Activated CD4-positive, alpha-beta T cell treated with anti-CD3 and anti-CD28 coated beads for 36 hours (primary cell): ENCODE data around the gene MAP3K20. TPM values are rescaled to one million over a fixed set of nuclear protein-coding genes. Genes with fewer than 3 reads are reported as not detected.

ENCODE experiments used
- ATAC-seq: fragments of 200-7000 bp; cut with Tn5 transposase; one replicate; pipeline ENCODE4 v1.10.0; 2021; ENCODE audit warnings: mild to moderate bottlenecking, moderate library complexity
- CTCF ChIA-PET: fragments of 350-600 bp; sonication (Branson Sonifier 250); formaldehyde crosslinking; loops from one replicate; lab custom pipeline; 2021; ENCODE audit warnings: antibody characterized with exemption; lab: Charles Lee
- POLR2A ChIA-PET: fragments of 350-600 bp; sonication (Branson Sonifier 250); formaldehyde crosslinking; loops from one replicate; lab custom pipeline; 2021; ENCODE audit warnings: antibody characterized with exemption, inconsistent platforms; lab: Charles Lee
- DNase-seq: peaks from one replicate; pipeline ENCODE4 v3.0.0-alpha.2; 2020
- H3K27ac Mint-ChIP-seq: one replicate; pipeline ENCODE4 v1.8.0; 2021; ENCODE audit warnings: mixed read lengths
- H3K27me3 Mint-ChIP-seq: one replicate; pipeline ENCODE4 v1.8.0; 2021; ENCODE audit warnings: mixed read lengths
- H3K36me3 Mint-ChIP-seq: one replicate; pipeline ENCODE4 v1.8.0; 2021; ENCODE audit warnings: low read depth, mixed read lengths
- H3K4me1 Mint-ChIP-seq: one replicate; pipeline ENCODE4 v1.8.0; 2021; ENCODE audit warnings: mixed read lengths
- H3K4me3 Mint-ChIP-seq: one replicate; pipeline ENCODE4 v1.8.0; 2021; ENCODE audit warnings: mild to moderate bottlenecking, moderate library complexity, mixed read lengths
- H3K9me3 Mint-ChIP-seq: one replicate; pipeline ENCODE4 v1.8.0; 2021; ENCODE audit warnings: low read depth, mixed read lengths
- intact Hi-C, 2 experiments: fragments of 100-400 bp; cut with DNase I in 1 of 2; cut with micrococcal nuclease in 1 of 2; formaldehyde crosslinking; loops; one replicate each; pipeline versions ENCODE4 v1.14.2 to v1.15.1; 2022 to 2024; cut with DNase I, micrococcal nuclease
- total RNA-seq, 2 experiments: library from RNA; stranded (reverse); gene quantifications; one replicate each; pipeline ENCODE4 v1.2.3, GENCODE V29; 2021

Gene MAP3K20
- total RNA-seq, 2 experiments from 2014 or later: 8.1 to 8.4 TPM

DNA sequence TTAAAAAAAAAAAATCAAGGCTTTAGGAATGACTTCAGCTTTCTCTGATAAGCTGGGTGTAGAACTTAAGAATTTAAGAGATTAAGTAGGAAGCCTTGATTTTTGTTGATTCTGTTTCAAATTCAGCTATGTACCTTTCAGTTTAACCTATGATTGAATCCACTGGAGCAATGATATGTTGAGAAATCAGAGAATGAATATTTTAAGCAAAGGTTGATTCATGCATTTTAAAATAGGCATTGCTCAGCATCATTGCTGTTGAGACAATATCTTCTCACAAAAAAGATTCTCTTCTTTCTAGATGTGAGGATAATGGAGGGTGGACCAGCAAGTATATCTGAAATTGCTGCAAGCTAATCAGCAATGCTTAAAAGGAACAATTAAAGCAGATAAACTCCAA, 109.8 kb downstream of the MAP3K20 start:
- CTCF ChIA-PET: interaction anchor here (1.0 to 1.6 kb wide), 2 partner anchors 158 to 253 kb away, joined by 6 read pairs; no protein-coding TSS in a partner anchor

DNA sequence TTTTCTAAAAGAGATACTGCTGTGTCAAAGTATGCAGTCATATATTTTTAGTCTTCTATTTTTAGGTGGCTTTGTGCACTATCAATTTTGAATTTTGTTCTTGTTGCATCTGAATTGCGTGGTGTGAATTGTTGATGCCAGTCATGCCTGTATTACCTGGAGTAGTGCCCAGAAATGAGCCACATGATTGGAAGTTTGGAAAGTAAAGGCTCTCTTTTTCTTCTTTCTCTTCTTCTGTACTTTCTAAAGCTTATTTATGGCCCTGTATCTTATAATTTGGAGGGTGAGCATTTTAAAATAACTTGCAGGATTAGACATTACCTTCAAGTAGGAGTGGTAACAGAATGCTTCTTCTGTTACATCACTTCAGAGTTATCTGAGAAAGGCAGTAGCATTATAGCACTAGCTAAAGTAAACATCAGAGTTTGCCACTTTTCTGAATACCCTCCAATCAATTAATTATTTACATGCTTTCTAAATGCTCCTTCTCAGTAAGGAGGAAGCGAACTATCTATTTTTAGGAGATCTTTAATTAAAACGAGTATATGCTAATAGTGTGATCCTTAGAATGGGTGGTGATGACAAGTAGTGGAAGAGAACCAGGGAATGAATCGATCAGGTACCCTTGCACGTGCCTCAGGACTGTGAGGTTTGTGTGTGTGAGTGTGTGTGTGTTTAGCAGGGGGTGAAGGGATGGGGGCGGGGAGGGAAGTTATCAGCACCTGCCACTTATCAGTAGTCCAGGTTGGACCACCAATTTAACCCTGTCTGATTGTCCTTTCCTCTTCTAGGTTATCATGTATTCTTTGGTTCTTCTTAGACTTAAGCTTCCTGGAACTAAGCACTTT, 112.5 kb downstream of the MAP3K20 start:
- no peaks in the 10 kb centered on the region for H3K27me3 Mint-ChIP-seq
- H3K4me1 Mint-ChIP-seq: peaks cover 2% of the 10 kb centered on the region
- ATAC-seq (no peak), DNase-seq (no peak)
- no peak overlapping the region for H3K4me3 Mint-ChIP-seq
- no peaks in the 10 kb centered on the region for H3K9me3 Mint-ChIP-seq
- H3K36me3 Mint-ChIP-seq: no peaks in the 10 kb centered on the region
- intact Hi-C loops: no loop called here
- ChIA-PET CTCF (interaction anchor here (0.6 to 1.1 kb wide), 2 partner anchors 22 to 295 kb away, joined by 3 read pairs; no protein-coding TSS in a partner anchor), POLR2A (interaction anchor here (0.6 kb wide), 1 partner anchor 1186 kb away, joined by 4 read pairs; no protein-coding TSS in a partner anchor)
- H3K27ac Mint-ChIP-seq: no peak overlapping the region

More for the DNA sequence above, 109.8 kb downstream of the MAP3K20 start:
- H3K4me1 Mint-ChIP-seq: peaks cover 2% of the 10 kb centered on the region
- no peak overlapping the region for H3K4me3 Mint-ChIP-seq
- ATAC-seq (no peak), DNase-seq (no peak)
- peaks cover 3% of the 10 kb centered on the region for H3K27me3 Mint-ChIP-seq
- intact Hi-C loops: no loop called here
- POLR2A ChIA-PET: no interaction called here
- H3K27ac Mint-ChIP-seq: no peak overlapping the region
- no peaks in the 10 kb centered on the region for H3K36me3 Mint-ChIP-seq
- H3K9me3 Mint-ChIP-seq: no peaks in the 10 kb centered on the region

DNA sequence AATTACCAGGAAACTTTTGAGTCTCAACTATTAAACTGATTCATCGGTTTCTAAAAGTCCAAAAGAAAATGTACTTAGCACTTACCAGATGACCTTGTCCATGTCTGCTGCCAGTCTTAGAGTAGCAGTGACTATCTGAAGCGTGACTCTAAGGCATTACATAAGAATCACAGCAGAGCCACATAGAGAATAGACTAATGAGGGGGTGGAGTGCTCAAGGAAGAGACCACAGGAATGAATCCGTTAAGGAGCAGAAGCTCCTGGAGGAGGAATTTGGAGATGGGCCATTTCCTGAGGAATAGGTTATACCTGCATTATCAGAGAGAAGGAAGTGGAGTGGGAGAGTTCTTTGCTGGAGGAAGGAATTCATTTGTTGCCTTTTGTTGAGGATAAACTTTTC, 116.0 kb downstream of the MAP3K20 start:
- CTCF ChIA-PET: no interaction called here
- Mint-ChIP-seq H3K36me3 (no peaks in the 10 kb centered on the region), H3K9me3 (no peaks in the 10 kb centered on the region), H3K27ac (no peak overlapping the region), H3K4me3 (no peak overlapping the region), H3K4me1 (peaks cover 2% of the 10 kb centered on the region), H3K27me3 (peaks cover 2% of the 10 kb centered on the region)
- DNase-seq (no peak), ATAC-seq (no peak)
- POLR2A ChIA-PET: no interaction called here
- intact Hi-C loops: no loop called here

DNA sequence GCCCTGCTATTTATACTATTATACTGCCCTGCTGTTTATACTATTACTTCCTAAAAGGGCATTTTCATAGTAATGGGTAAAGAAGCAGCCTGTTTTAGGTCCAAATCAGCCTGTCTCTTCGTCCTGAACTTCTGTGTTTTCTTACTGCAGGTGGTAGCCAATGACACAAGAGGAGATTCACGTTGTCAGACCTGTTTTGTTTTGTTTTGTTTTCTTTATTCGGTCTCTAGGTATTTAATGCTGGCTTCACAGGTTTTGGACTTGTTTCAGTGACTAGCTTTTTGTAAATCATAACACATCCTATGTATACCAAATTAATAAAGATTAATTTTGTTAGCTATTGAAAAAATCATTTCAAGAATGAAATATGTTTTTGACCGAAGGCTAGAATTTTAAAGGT, 116.4 kb downstream of the MAP3K20 start:
- intact Hi-C loops: no loop called here
- ChIA-PET POLR2A (no interaction called here), CTCF (no interaction called here)
- H3K27me3 Mint-ChIP-seq: peaks cover 2% of the 10 kb centered on the region
- no peak overlapping the region for H3K27ac Mint-ChIP-seq
- H3K4me1 Mint-ChIP-seq: no peaks in the 10 kb centered on the region
- DNase-seq (no peak), ATAC-seq (no peak)
- no peaks in the 10 kb centered on the region for H3K36me3 Mint-ChIP-seq
- no peaks in the 10 kb centered on the region for H3K9me3 Mint-ChIP-seq
- H3K4me3 Mint-ChIP-seq: no peak overlapping the region

DNA sequence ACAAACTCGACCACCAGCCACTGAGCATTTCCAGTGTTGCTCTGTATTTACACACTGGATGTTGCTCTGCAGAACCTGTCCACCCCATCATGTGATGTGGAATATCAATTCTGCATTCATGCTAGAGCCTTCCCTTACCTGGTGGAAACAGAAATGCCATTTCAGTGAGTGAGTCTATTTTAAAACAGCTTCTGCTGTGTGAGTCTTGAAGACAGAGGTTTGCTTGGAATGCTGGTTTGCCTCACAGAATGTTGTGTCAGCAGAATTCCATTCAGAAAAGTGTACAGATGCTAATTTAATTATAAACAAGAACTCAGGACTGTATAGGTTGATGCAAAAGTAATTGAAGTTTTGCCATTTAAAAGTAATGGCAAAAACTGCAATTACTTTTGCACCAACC, 118.3 kb downstream of the MAP3K20 start:
- ATAC-seq (no peak), DNase-seq (no peak)
- Mint-ChIP-seq H3K27me3 (peaks cover 2% of the 10 kb centered on the region), H3K4me1 (no peaks in the 10 kb centered on the region), H3K27ac (no peak overlapping the region), H3K36me3 (no peaks in the 10 kb centered on the region), H3K4me3 (no peak overlapping the region), H3K9me3 (no peaks in the 10 kb centered on the region)
- intact Hi-C loops: no loop called here
- POLR2A ChIA-PET: no interaction called here
- CTCF ChIA-PET: no interaction called here

DNA sequence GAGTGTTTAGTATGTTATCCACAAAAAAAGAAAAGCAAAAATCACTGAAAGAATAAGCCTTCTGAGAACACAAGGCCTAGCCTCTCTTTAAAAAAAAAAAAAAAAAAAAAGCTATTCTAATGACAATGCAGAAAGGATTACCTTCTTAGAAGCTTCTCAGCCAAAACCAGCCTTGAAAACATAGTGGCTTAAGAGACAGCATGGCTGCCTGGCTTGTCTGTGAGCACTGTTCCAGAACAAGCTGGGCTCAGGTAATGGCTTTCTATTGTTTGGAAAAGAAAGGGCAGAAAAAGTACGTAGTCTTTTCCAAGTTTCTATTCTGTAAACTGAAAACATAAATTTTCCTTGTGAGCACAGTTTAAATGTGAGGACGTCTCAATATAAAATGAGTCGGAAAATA, 119.5 kb downstream of the MAP3K20 start:
- Mint-ChIP-seq H3K27me3 (peaks cover 2% of the 10 kb centered on the region), H3K27ac (no peak overlapping the region), H3K36me3 (no peaks in the 10 kb centered on the region), H3K9me3 (no peaks in the 10 kb centered on the region), H3K4me1 (no peaks in the 10 kb centered on the region), H3K4me3 (no peak overlapping the region)
- ChIA-PET CTCF (interaction anchor here (2.2 kb wide), 1 partner anchor 15 kb away, joined by 9 read pairs; no protein-coding TSS in a partner anchor), POLR2A (no interaction called here)
- no peak for ATAC-seq
- intact Hi-C loops: no loop called here
- no peak for DNase-seq

DNA sequence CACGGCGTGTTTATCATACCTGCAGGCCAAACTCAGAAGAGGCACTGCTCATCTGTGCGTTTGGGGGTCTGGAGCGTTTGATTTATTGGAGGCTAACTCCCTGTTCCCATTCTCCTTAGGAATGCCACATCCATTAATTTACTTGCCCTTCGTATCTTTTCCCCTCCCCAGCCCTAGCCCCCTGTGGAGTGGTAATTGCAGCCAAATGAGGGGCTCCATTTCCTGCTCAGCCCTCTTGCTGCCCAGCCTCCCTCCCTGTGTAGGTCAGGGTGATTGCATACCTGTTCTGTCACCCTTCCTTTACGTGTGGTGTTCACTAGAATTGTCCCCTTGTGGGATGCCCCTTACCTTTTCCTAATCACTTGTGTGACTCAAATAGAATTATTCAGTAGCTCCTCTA, 120.4 kb downstream of the MAP3K20 start:
- intact Hi-C loops: no loop called here
- Mint-ChIP-seq H3K27me3 (peaks cover 2% of the 10 kb centered on the region), H3K4me3 (no peak overlapping the region), H3K9me3 (no peaks in the 10 kb centered on the region), H3K4me1 (no peaks in the 10 kb centered on the region), H3K36me3 (no peaks in the 10 kb centered on the region), H3K27ac (no peak overlapping the region)
- ATAC-seq: no peak
- CTCF ChIA-PET: interaction anchor here (2.2 kb wide), 1 partner anchor 14 kb away, joined by 9 read pairs; no protein-coding TSS in a partner anchor
- no peak for DNase-seq
- POLR2A ChIA-PET: no interaction called here

DNA sequence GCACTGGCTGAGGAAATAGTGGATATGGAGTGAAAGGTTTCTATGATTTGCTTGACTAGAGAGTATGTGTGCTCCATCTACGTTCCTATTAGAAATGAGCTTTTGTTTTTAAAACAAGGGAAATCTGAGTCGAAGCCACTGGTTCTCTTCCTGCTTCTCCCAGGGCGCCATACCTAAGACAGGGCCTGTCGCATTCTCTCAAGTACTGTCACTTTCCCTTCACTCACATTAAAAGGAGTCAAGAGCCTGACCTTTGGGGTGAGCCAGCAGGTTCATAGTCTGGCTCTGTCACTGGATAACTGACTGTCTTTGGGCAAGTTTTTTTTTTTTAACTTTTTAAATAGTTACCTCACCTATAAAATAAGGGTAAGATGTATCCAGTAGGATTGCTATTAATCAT, 121.0 kb downstream of the MAP3K20 start:
- ATAC-seq (no peak), DNase-seq (no peak)
- intact Hi-C loops: no loop called here
- no peak overlapping the region for H3K27ac Mint-ChIP-seq
- no peaks in the 10 kb centered on the region for H3K4me1 Mint-ChIP-seq
- H3K27me3 Mint-ChIP-seq: peaks cover 2% of the 10 kb centered on the region
- H3K9me3 Mint-ChIP-seq: no peaks in the 10 kb centered on the region
- ChIA-PET POLR2A (no interaction called here), CTCF (interaction anchor here (0.5 to 2.2 kb wide), 2 partner anchors 14 to 1594 kb away, joined by 3 to 9 read pairs; no protein-coding TSS in a partner anchor)
- no peaks in the 10 kb centered on the region for H3K36me3 Mint-ChIP-seq
- no peak overlapping the region for H3K4me3 Mint-ChIP-seq

DNA sequence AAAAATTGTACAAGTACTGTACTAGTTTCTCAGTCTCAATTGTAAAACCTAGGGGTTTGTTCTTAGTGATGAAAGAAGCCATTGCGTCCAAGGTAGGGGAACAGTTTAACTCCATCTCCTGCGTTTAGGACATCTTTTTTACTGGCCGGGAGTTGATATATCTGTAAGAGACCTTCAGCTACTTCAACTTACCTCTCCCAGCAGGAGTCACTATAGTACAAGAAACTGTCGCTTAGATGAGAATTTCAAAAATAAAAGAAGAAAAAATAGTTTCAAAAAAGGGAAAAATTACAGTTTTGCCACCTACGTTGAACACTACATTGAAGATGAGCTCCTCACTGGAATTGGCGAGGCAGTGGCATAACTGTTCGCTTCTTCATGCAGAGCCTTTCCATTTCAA, 122.7 kb downstream of the MAP3K20 start:
- H3K4me3 Mint-ChIP-seq: no peak overlapping the region
- H3K4me1 Mint-ChIP-seq: no peaks in the 10 kb centered on the region
- ATAC-seq (no peak), DNase-seq (no peak)
- no peak overlapping the region for H3K27ac Mint-ChIP-seq
- intact Hi-C loops: no loop called here
- no peaks in the 10 kb centered on the region for H3K9me3 Mint-ChIP-seq
- no peaks in the 10 kb centered on the region for H3K36me3 Mint-ChIP-seq
- ChIA-PET CTCF (interaction anchor here (0.6 to 1.6 kb wide), 6 partner anchors 12 to 172 kb away, joined by 3 to 7 read pairs (median 4); no protein-coding TSS in a partner anchor), POLR2A (no interaction called here)
- H3K27me3 Mint-ChIP-seq: peaks cover 2% of the 10 kb centered on the region

DNA sequence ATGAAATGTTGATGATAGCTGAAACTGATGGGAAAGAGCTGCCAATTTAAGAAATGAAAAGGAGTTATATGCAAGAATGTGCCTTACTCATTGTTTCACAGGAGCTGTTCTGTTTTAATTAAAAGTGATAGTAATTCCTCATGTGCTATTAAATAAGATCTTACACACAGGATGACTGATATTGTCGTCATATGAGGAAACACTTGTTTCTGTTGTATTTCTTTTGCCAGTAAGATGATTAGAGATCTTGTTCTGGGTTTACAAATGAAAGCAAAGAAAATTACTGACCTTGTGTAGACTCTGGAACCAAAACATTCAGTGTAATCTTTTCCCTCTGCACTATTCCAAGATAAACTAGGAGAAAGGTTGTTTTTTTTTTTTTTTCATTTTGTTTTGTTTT, 123.6 kb downstream of the MAP3K20 start:
- intact Hi-C loops: no loop called here
- no peak for DNase-seq
- H3K4me3 Mint-ChIP-seq: no peak overlapping the region
- CTCF ChIA-PET: interaction anchor here (0.7 to 1.6 kb wide), 4 partner anchors 9 to 171 kb away, joined by 4 to 5 read pairs (median 4); no protein-coding TSS in a partner anchor
- H3K4me1 Mint-ChIP-seq: no peaks in the 10 kb centered on the region
- H3K36me3 Mint-ChIP-seq: no peaks in the 10 kb centered on the region
- POLR2A ChIA-PET: no interaction called here
- no peaks in the 10 kb centered on the region for H3K9me3 Mint-ChIP-seq
- H3K27ac Mint-ChIP-seq: no peak overlapping the region
- ATAC-seq: no peak
- H3K27me3 Mint-ChIP-seq: peaks cover 2% of the 10 kb centered on the region

DNA sequence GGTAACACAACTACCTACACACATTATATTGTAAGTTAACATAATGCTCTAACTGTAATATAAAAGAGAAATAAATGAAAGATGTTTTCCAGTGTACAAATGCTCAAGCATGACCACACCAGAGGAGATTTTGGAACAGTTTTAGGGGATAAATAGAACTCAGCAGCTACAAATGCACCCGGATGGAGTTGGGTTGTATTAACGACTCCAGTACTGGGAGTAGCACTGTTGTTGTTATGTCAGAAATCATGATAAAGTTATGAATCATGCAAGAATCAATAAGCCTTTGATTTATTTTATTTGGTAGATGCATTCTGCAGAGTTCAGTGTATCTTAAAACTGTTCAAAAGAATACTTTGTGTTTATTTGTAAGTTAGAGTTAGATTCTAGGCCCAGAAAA, 126.9 kb downstream of the MAP3K20 start:
- H3K9me3 Mint-ChIP-seq: no peaks in the 10 kb centered on the region
- intact Hi-C loops: loop anchor here in 1 of 2 experiments (10.0 kb wide), 1 partner anchor 398 kb away; no protein-coding TSS in a partner anchor
- DNase-seq: no peak
- H3K27me3 Mint-ChIP-seq: no peaks in the 10 kb centered on the region
- no peak overlapping the region for H3K4me3 Mint-ChIP-seq
- no peaks in the 10 kb centered on the region for H3K4me1 Mint-ChIP-seq
- ChIA-PET POLR2A (no interaction called here), CTCF (no interaction called here)
- H3K27ac Mint-ChIP-seq: no peak overlapping the region
- no peaks in the 10 kb centered on the region for H3K36me3 Mint-ChIP-seq
- ATAC-seq: no peak
